ENCODE measurements around the gene SORCS2. TPM values are rescaled to one million over a fixed set of nuclear protein-coding genes. Genes with fewer than 3 reads are reported as not detected.

The SORCS2 gene
- total RNA-seq, 1 experiment from 2014 or later, result 0.06 TPM

GRCh38 chr4:7714176-7714575 is 521.8 kb downstream of the SORCS2 start:
- intact Hi-C loops (cut with micrococcal nuclease; ENCODE audit: unreplicated experiment), result no loop called here

DNA sequence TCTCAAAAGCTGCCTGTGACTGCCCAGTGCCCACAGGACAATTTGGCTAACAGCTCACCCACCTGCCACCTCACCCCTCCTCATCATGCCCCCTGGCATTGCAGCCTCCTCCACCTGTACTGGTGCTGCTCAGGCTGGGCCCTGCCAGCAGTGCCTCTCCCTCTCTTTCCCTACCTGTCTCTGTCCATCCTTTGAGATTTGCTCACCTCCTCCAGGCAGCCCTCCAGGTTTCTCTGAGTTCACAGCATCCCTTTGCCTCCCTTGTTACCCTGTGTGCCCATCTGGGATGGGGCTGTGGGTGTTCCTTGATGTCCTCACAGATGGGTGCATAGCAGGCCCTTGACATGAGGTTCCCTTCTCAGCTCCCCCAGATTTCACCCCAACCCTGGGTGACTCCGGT is 522.4 kb downstream of the SORCS2 start:
- no TSS peak for BruUV-seq (replicated peaks)
- H3K4me1 ChIP-seq (ENCODE audit: insufficient read depth, low read length, poor library complexity, severe bottlenecking), result no peaks in the 10 kb centered on the region
- no peaks in the 10 kb centered on the region for H3K36me3 ChIP-seq (ENCODE audit: insufficient read depth, low read length, poor library complexity, severe bottlenecking)
- intact Hi-C loops (cut with micrococcal nuclease; ENCODE audit: unreplicated experiment), result no loop called here
- H3K27ac ChIP-seq (ENCODE audit: low read depth, low read length, poor library complexity, severe bottlenecking), result no peak overlapping the region
- peaks cover 7% of the 10 kb centered on the region for H3K27me3 ChIP-seq (replicated peaks; ENCODE audit: insufficient read depth, low read depth, low read length, poor library complexity)
- no peak for TF ChIP-seq EZH2 (IDR thresholded peaks at IDR 0.05; ENCODE audit: borderline replicate concordance, low read depth, low read length, poor library complexity, severe bottlenecking)
- TF ChIP-seq, protein P1, sequence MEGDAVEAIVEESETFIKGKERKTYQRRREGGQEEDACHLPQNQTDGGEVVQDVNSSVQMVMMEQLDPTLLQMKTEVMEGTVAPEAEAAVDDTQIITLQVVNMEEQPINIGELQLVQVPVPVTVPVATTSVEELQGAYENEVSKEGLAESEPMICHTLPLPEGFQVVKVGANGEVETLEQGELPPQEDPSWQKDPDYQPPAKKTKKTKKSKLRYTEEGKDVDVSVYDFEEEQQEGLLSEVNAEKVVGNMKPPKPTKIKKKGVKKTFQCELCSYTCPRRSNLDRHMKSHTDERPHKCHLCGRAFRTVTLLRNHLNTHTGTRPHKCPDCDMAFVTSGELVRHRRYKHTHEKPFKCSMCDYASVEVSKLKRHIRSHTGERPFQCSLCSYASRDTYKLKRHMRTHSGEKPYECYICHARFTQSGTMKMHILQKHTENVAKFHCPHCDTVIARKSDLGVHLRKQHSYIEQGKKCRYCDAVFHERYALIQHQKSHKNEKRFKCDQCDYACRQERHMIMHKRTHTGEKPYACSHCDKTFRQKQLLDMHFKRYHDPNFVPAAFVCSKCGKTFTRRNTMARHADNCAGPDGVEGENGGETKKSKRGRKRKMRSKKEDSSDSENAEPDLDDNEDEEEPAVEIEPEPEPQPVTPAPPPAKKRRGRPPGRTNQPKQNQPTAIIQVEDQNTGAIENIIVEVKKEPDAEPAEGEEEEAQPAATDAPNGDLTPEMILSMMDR (conservative IDR thresholded peaks at IDR 0.05; ENCODE audit: low read depth, low read length), result no peak
- no peak overlapping the region for H3K4me3 ChIP-seq (ENCODE audit: low read depth, low read length, poor library complexity, severe bottlenecking)
- DNase-seq (ENCODE audit: low spot score), result no peak
- ChIA-PET CTCF (no interaction called here), POLR2A (ENCODE audit: low non-redundant PET) (no interaction called here)
- H3K9me3 ChIP-seq (ENCODE audit: low read depth, low read length, poor library complexity, severe bottlenecking), result no peaks in the 10 kb centered on the region

More at GRCh38 chr4:7714176-7714575, 521.8 kb downstream of the SORCS2 start:
- H3K4me3 ChIP-seq (ENCODE audit: low read depth, low read length, poor library complexity, severe bottlenecking), result no peak overlapping the region
- TF ChIP-seq, protein P1 (conservative IDR thresholded peaks at IDR 0.05; ENCODE audit: low read depth, low read length), result no peak
- no peak for TF ChIP-seq EZH2 (IDR thresholded peaks at IDR 0.05; ENCODE audit: borderline replicate concordance, low read depth, low read length, poor library complexity, severe bottlenecking)
- H3K9me3 ChIP-seq (ENCODE audit: low read depth, low read length, poor library complexity, severe bottlenecking), result no peaks in the 10 kb centered on the region
- POLR2A ChIA-PET (ENCODE audit: low non-redundant PET), result no interaction called here
- no peak overlapping the region for H3K27ac ChIP-seq (ENCODE audit: low read depth, low read length, poor library complexity, severe bottlenecking)
- H3K4me1 ChIP-seq (ENCODE audit: insufficient read depth, low read length, poor library complexity, severe bottlenecking), result no peaks in the 10 kb centered on the region
- no peak for DNase-seq (ENCODE audit: low spot score)
- BruUV-seq (replicated peaks), result no TSS peak
- CTCF ChIA-PET, result no interaction called here
- no peaks in the 10 kb centered on the region for H3K36me3 ChIP-seq (ENCODE audit: insufficient read depth, low read length, poor library complexity, severe bottlenecking)
- H3K27me3 ChIP-seq (replicated peaks; ENCODE audit: insufficient read depth, low read depth, low read length, poor library complexity), result peaks cover 7% of the 10 kb centered on the region

GRCh38 chr4:7715271-7716009 is 523.1 kb downstream of the SORCS2 start:
- Histone ChIP-seq H3K4me1 (ENCODE audit: insufficient read depth, low read length, poor library complexity, severe bottlenecking) (no peaks in the 10 kb centered on the region), H3K4me3 (ENCODE audit: low read depth, low read length, poor library complexity, severe bottlenecking) (no peak overlapping the region), H3K36me3 (ENCODE audit: insufficient read depth, low read length, poor library complexity, severe bottlenecking) (no peaks in the 10 kb centered on the region), H3K9me3 (ENCODE audit: low read depth, low read length, poor library complexity, severe bottlenecking) (no peaks in the 10 kb centered on the region), H3K27ac (ENCODE audit: low read depth, low read length, poor library complexity, severe bottlenecking) (no peak overlapping the region), H3K27me3 (replicated peaks; ENCODE audit: insufficient read depth, low read depth, low read length, poor library complexity) (peaks cover 7% of the 10 kb centered on the region)
- CTCF ChIA-PET, result no interaction called here
- no peak for DNase-seq (ENCODE audit: low spot score)
- intact Hi-C loops (cut with micrococcal nuclease; ENCODE audit: unreplicated experiment), result no loop called here
- no TSS peak for BruUV-seq (replicated peaks)
- POLR2A ChIA-PET (ENCODE audit: low non-redundant PET), result no interaction called here
- TF ChIP-seq, protein P1 (conservative IDR thresholded peaks at IDR 0.05; ENCODE audit: low read depth, low read length), result no peak
- TF ChIP-seq EZH2 (IDR thresholded peaks at IDR 0.05; ENCODE audit: borderline replicate concordance, low read depth, low read length, poor library complexity, severe bottlenecking), result no peak

Measured in A673 (cell line).